A673 (cell line): ENCODE results near the gene ROR2. TPM values are rescaled to one million over a fixed set of nuclear protein-coding genes. Genes with fewer than 3 reads are reported as not detected.

Experiments used
- BruUV-seq: library from RNA; stranded (reverse); fragments of 400-500 nt; replicated peaks from 2 replicates; lab custom pipeline; 2021; lab: Mats Ljungman, UMichigan
- CTCF ChIA-PET: fragments of 300-600 bp; sonication (Branson Sonifier 250); formaldehyde crosslinking; loops from one replicate; lab custom pipeline; 2022; ENCODE audit warnings: antibody characterized with exemption; lab: Charles Lee
- POLR2A ChIA-PET: fragments of 300-600 bp; sonication (Branson Sonifier 250); formaldehyde crosslinking; loops from one replicate; lab custom pipeline; 2022; ENCODE audit warnings: antibody characterized with exemption; ENCODE audit not compliant: low non-redundant PET; lab: Charles Lee
- DNase-seq: peaks from one replicate; pipeline ENCODE4 v3.0.0-alpha.2; 2015; ENCODE audit warnings: low spot score
- H3K27ac ChIP-seq: fragments of 200-600 bp; sonication (generic); 2 replicates; pipeline ENCODE4 v1.5.1; 2016; ENCODE audit warnings: mixed run types, low read depth, mild to moderate bottlenecking, mixed read lengths, antibody characterized with exemption, low read length; ENCODE audit not compliant: poor library complexity, severe bottlenecking
- H3K27me3 ChIP-seq: fragments of 200-600 bp; sonication (generic); replicated peaks from 2 replicates; pipeline ENCODE4 v1.6.1; 2017; ENCODE audit warnings: mixed run types, low read depth, mild to moderate bottlenecking, mixed read lengths, antibody characterized with exemption, low read length; ENCODE audit not compliant: insufficient read depth, poor library complexity
- H3K36me3 ChIP-seq: fragments of 200-600 bp; sonication (generic); 2 replicates; pipeline ENCODE4 v1.6.1; 2016; ENCODE audit warnings: mixed run types, mild to moderate bottlenecking, mixed read lengths, antibody characterized with exemption, low read length; ENCODE audit not compliant: insufficient read depth, poor library complexity, severe bottlenecking
- H3K4me1 ChIP-seq: fragments of 200-600 bp; sonication (generic); 2 replicates; pipeline ENCODE4 v1.6.1; 2017; ENCODE audit warnings: mixed run types, mild to moderate bottlenecking, mixed read lengths, antibody characterized with exemption, low read length; ENCODE audit not compliant: insufficient read depth, poor library complexity, severe bottlenecking
- H3K4me3 ChIP-seq: fragments of 200-600 bp; sonication (generic); 2 replicates; pipeline ENCODE4 v1.5.1; 2016; ENCODE audit warnings: low read depth, mixed run types, mild to moderate bottlenecking, mixed read lengths, low read length; ENCODE audit not compliant: poor library complexity, severe bottlenecking
- H3K9me3 ChIP-seq: fragments of 200-600 bp; sonication (generic); 2 replicates; pipeline ENCODE4 v1.6.1; 2016; ENCODE audit warnings: mixed run types, low read depth, mild to moderate bottlenecking, mixed read lengths, antibody characterized with exemption, low read length; ENCODE audit not compliant: poor library complexity, severe bottlenecking
- CTCF ChIP-seq: fragments of 300-800, 200-600 bp; sonication (generic); conservative IDR thresholded peaks from 2 replicates; pipeline ENCODE4 v1.5.1; 2017; ENCODE audit warnings: low read depth, mild to moderate bottlenecking, antibody characterized with exemption, low read length, moderate library complexity, mixed read lengths
- EZH2 ChIP-seq: fragments of 200-600 bp; sonication (generic); IDR thresholded peaks from 2 replicates; pipeline ENCODE4 v1.6.1; 2017; ENCODE audit warnings: borderline replicate concordance, low read depth, mild to moderate bottlenecking, mixed read lengths, antibody characterized with exemption, low read length; ENCODE audit not compliant: poor library complexity, severe bottlenecking
- intact Hi-C: fragments of 100-400 bp; cut with micrococcal nuclease; formaldehyde crosslinking; loops from one replicate; pipeline ENCODE4 v1.10.0; 2022; ENCODE audit not compliant: unreplicated experiment
- total RNA-seq: library from RNA; stranded (reverse); gene quantifications from 2 replicates; pipeline ENCODE4 v1.2.3, GENCODE V29; 2021

ROR2 gene
- total RNA-seq, 1 experiment from 2014 or later: 12.3 TPM

- BruUV-seq: no TSS peak
- intact Hi-C loops: no loop called here
- H3K4me1 ChIP-seq: peaks cover 10% of the 10 kb centered on the region
- H3K27me3 ChIP-seq: no peaks in the 10 kb centered on the region
- no peak for DNase-seq
- H3K4me3 ChIP-seq: no peak overlapping the region
- ChIA-PET CTCF (no interaction called here), POLR2A (no interaction called here)
- H3K27ac ChIP-seq: no peak overlapping the region
- H3K36me3 ChIP-seq: no peaks in the 10 kb centered on the region
- no peaks in the 10 kb centered on the region for H3K9me3 ChIP-seq
- no peak for TF ChIP-seq CTCF
- no peak for TF ChIP-seq EZH2
Observed at GRCh38 chr9:91815896-91816295, 134.1 kb downstream of the ROR2 start.

DNA sequence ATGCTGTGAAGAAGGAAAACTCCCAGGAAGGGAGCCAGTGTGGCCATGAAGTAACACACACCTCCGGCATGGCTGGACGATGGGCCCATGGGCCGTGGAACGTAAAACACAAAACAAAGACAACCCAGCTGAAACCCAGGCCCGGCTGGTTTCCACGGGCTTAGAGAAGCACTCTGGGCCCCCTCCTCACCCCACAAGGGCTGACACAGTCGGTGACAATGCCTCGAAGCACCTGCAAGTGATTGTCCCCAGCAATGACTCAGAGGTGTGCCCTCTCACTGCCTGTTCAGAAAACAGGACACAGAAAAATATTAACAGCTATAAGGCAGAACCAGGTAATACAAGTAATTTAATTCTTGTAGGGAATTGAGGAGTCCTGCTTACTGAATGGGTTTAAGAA lies 135.3 kb downstream of the ROR2 start:
- DNase-seq: no peak
- Histone ChIP-seq H3K9me3 (no peaks in the 10 kb centered on the region), H3K27me3 (no peaks in the 10 kb centered on the region), H3K27ac (no peak overlapping the region), H3K4me3 (no peak overlapping the region), H3K36me3 (no peaks in the 10 kb centered on the region), H3K4me1 (peaks cover 10% of the 10 kb centered on the region)
- no peak for TF ChIP-seq EZH2
- intact Hi-C loops: no loop called here
- BruUV-seq: no TSS peak
- ChIA-PET CTCF (no interaction called here), POLR2A (no interaction called here)

- Histone ChIP-seq H3K27ac (no peak overlapping the region), H3K36me3 (no peaks in the 10 kb centered on the region), H3K27me3 (no peaks in the 10 kb centered on the region), H3K9me3 (no peaks in the 10 kb centered on the region), H3K4me3 (no peak overlapping the region), H3K4me1 (peaks cover 10% of the 10 kb centered on the region)
- no peak for DNase-seq
- CTCF ChIA-PET: no interaction called here
- POLR2A ChIA-PET: no interaction called here
- TF ChIP-seq CTCF (no peak), EZH2 (no peak)
- intact Hi-C loops: no loop called here
- BruUV-seq: no TSS peak
Observed at GRCh38 chr9:91814201-91814600, 135.8 kb downstream of the ROR2 start.

DNA sequence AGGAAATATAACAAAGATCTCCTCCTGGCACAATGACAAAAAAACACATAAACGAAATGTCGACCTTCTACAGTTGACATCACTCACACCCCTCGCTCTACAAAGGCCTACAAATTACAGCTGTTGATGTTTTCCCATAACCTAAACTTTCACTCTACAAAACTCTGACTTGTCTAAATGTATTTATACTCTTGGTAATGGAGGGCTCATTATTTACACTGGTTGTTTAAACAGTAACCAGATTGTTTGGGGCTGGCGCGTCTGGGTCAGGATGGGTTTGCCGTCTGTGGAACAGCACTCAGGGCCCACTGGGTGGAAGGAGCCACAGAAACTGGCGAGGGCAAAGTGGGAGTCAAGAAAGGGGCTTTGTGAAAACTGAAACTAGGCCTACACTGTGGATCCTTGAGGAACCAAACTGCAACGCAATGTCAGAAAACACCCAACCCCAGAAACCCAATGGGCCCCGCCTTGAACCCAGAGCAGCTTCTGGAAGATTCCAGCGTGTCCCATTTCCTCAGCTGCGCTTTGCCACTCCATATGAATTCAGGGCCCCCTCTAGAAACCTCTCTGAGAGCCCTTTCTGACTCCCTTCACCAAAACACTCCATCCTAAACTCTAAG lies 136.7 kb downstream of the ROR2 start:
- no peaks in the 10 kb centered on the region for H3K27me3 ChIP-seq
- ChIA-PET POLR2A (no interaction called here), CTCF (no interaction called here)
- TF ChIP-seq EZH2 (no peak), CTCF (no peak)
- no peaks in the 10 kb centered on the region for H3K9me3 ChIP-seq
- no peak for DNase-seq
- intact Hi-C loops: no loop called here
- peaks cover 10% of the 10 kb centered on the region for H3K4me1 ChIP-seq
- BruUV-seq: no TSS peak
- no peak overlapping the region for H3K4me3 ChIP-seq
- no peaks in the 10 kb centered on the region for H3K36me3 ChIP-seq
- H3K27ac ChIP-seq: no peak overlapping the region
